Measurements from ENCODE around the gene CCDC82. TPM values are rescaled to one million over a fixed set of nuclear protein-coding genes. Genes with fewer than 3 reads are reported as not detected.

The CCDC82 gene
- total and polyA plus RNA-seq, 2 donors (not counting 1 experiment from before 2014, with no cell fraction given) = 12.9 to 34.1 TPM

- H3K4me2 ChIP-seq (replicated peaks; ENCODE audit: low read depth, low read length, poor library complexity, severe bottlenecking) = peak overlapping the region; percentile 93
- no peaks in the 10 kb centered on the region for H3K27me3 ChIP-seq (replicated peaks in 1 of 4; ENCODE audit: control extremely low read depth in 1 of 4, control insufficient read depth in 3 of 4, insufficient read depth in 4 of 4, low read length in 3 of 4)
- H3K36me3 ChIP-seq (replicated peaks in 1 of 2; ENCODE audit: control extremely low read depth in 1 of 2, control insufficient read depth in 1 of 2, extremely low read depth in 1 of 2, insufficient read depth in 2 of 2, low read length in 1 of 2) = no peaks in the 10 kb centered on the region
- H2AFZ ChIP-seq (ENCODE audit: insufficient read depth, low read depth, low read length, poor library complexity, severe bottlenecking) = no peak overlapping the region
- WGBS (ENCODE audit: insufficient coverage) = 97% methylated on average over 4 of the region's 7 CpGs
- ChIA-PET POLR2A (interaction anchor here (0.6 to 3.6 kb wide), 5 partner anchors 31 to 155 kb away, joined by 3 to 26 read pairs (median 4); partner anchors contain the start of genes CCDC82 and JRKL), CTCF (interaction anchor here (0.6 to 12.0 kb wide), 25 partner anchors 10 to 1370 kb away, joined by 3 to 290 read pairs (median 6); partner anchors contain the start of genes CCDC82 and JRKL)
- H4K20me1 ChIP-seq (ENCODE audit: control insufficient read depth, insufficient read depth, low read length, poor library complexity, severe bottlenecking) = peaks cover 5% of the 10 kb centered on the region
- H3K4me1 ChIP-seq (ENCODE audit: control insufficient read depth in 2 of 2, insufficient read depth in 2 of 2, low read length in 2 of 2) = peaks cover 58 to 65% of the 10 kb centered on the region in 2 donors
- no peaks in the 10 kb centered on the region for H3K9me3 ChIP-seq (ENCODE audit: control extremely low read depth in 1 of 3, control insufficient read depth in 2 of 3, insufficient read depth in 1 of 3, low read length in 2 of 3)
- Mint-ChIP-seq H3K27ac (peak overlapping the region; percentile 97), H3K27me3 (no peaks in the 10 kb centered on the region), H3K4me3 (peak overlapping the region; percentile 99), H3K4me1 (peaks cover 74% of the 10 kb centered on the region), H3K9me3 (ENCODE audit: insufficient read depth) (no peaks in the 10 kb centered on the region)
- no peak for TF ChIP-seq CTCF (IDR thresholded peaks at IDR 0.05)
- TF ChIP-seq EZH2 (IDR thresholded peaks at IDR 0.05; ENCODE audit: borderline replicate concordance, insufficient read depth, low read depth, low read length, poor library complexity, severe bottlenecking) = no peak
- peaks cover 77% of the 10 kb centered on the region for H3K79me2 ChIP-seq (ENCODE audit: control insufficient read depth, insufficient read depth, low read length)
- H3K27ac ChIP-seq (ENCODE audit: low read length in 2 of 2) = peak overlapping the region; percentile 22 to 75
- intact Hi-C loops (cut with micrococcal nuclease) = loop anchor here (1.0 to 5.0 kb wide), 5 partner anchors 48 to 1188 kb away; partner anchors contain the start of gene CEP57
- H3K9ac ChIP-seq (ENCODE audit: low read length) = peak overlapping the region; percentile 29
- H3K4me3 ChIP-seq (ENCODE audit: control extremely low read depth in 1 of 5, extremely low read depth in 1 of 5, insufficient read depth in 1 of 5, low read depth in 2 of 5, low read length in 4 of 5) = peak overlapping the region in 4 of 5 experiments; percentile 9 to 100 (median 22)
- peak; percentile 9 for DNase-seq
- ATAC-seq (ENCODE audit: low read depth) = no peak
Measured at GRCh38 chr11:96339706-96340554, 49.8 kb downstream of the CCDC82 start.

Data from B cell (primary cell).